Lung microvascular endothelial cell (primary cell): ENCODE results near the gene RPL13A. TPM values are rescaled to one million over a fixed set of nuclear protein-coding genes. Genes with fewer than 3 reads are reported as not detected.
"Not testable (repeated sequence)": the region's sequence is repeated elsewhere in the genome, so short reads cannot be mapped to it uniquely, and the experiment has no call there.

Source experiments
- DNase-seq, 2 donors: peaks; one replicate each; pipeline versions ENCODE4 v3.0.0 to v3.0.0-alpha.2; 2010; ENCODE audit warnings: low read depth in 2 of 2
- total RNA-seq: library from RNA; depleted of rRNA; stranded (reverse); fragments of >200 nt; gene quantifications from 2 replicates; pipeline ENCODE4 v1.2.1, GENCODE V29; 2014

RPL13A gene
- 3,685 and 3,947 TPM in 2 replicates for total RNA-seq

DNA sequence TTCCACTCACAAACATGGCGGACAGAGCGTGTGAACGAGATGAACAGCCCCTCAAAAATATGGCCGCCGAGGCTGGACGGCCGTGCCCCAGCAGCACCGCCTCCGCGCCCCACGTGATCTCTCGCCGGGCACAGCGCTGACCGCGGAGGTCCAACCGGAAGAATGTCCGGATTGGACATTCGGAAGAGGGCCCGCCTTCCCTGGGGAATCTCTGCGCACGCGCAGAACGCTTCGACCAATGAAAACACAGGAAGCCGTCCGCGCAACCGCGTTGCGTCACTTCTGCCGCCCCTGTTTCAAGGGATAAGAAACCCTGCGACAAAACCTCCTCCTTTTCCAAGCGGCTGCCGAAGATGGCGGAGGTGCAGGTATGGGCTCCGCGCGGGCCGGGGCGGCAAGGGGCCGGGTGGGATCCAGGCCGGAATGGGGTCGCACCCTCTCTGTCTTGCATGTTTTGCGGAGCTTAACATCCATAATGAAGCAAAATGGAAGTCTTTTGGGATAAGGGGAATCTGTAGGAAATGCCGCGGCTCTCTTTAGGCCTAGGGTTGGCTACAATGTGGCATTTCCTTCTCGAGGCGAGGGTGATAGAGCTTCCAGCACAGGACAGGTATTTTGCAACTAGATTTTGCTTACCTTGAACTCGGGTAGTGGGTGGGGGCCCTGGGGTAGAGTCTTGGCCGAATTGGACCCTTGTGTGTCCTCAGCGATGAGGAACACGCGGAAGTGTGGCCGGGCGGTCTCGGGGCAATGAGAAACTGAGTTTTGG is at the start of gene RPL13A:
TSS of gene RPL13A (plus strand) at position 332 of the 769 bp plus-strand sequence. CDS start at position 354, 22 bp downstream.
- DNase-seq: peak; percentile 100

DNA sequence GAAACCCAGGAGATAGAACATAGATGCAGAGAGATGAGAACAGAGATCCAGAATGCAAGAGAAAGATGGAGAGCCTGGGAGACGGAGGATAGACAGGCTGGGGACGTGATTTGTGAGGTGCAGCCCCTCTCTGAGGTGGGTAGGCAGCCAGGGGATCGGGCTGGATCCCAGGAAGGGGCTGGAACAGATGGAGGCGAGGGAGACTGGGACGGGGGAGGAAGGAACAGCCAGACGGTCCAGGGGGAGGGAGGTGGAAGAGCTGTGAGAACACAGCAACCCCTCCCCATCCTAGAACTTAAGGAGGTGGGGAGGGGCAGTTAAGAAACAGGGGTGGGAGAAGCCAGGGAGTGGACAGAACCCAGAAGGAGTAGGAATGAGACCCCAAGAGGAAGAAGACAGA is 49.1 kb upstream of the RPL13A start:
- no peak for DNase-seq

- DNase-seq: no peak
Measured at GRCh38 chr19:49439836-49440235, 47.6 kb upstream of the RPL13A start.

GRCh38 chr19:49440439-49441209 is 46.8 kb upstream of the RPL13A start:
- no peak for DNase-seq

- peak in 1 of 2 donors; percentile 20 for DNase-seq
Measured at GRCh38 chr19:49441210-49441959, 46.0 kb upstream of the RPL13A start, which contains the start of gene SLC17A7. Gene SLC17A7, minus strand, starts transcription at chr19:49441527. Its CDS starts 148 bp downstream, at chr19:49441379.

- no peak for DNase-seq
Measured at GRCh38 chr19:49441960-49442350, 45.5 kb upstream of the RPL13A start.

GRCh38 chr19:49442354-49442753 is 45.1 kb upstream of the RPL13A start:
- DNase-seq: no peak

GRCh38 chr19:49442771-49443365 is 44.5 kb upstream of the RPL13A start:
- DNase-seq: peak; percentile 83 to 91

DNA sequence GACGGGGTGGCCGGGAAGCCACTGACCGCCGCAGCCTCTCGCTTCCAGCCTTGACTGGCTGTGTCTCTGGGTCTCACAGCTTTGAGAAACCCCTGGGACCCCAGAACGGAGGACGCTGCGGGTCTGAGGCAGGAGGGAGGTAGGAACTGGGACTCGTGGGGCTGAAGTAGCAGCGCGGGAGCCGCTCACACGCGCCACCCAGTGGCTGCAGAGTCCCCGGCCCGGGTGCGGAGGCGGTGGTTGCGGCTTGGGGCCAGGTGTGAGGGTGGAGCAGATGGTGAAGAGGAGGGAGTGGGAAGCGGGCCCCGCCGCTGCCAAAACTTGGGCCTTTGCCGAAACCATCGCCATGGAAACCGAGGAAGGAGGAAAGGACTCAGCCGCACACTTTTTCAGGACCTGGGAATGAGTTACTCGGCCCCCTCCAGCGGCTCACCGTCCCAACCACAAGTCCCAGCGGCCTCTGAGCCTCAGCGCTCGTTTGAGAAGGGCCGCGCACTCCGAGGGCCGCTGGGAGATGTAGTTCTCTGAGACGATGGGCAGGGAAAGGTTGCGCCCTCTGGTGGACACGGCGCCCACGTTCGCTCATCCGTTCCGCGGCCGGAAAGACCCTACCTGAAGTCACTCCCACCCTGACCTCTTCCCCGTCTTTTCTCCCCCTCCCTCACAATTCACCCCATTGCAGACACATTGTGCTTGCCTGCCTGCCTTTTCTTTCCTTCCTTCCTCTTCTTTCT is 43.9 kb upstream of the RPL13A start:
- peak; percentile 93 to 96 for DNase-seq

- DNase-seq: not testable (repeated sequence)
Measured at GRCh38 chr19:49444100-49444700, 43.2 kb upstream of the RPL13A start.

DNA sequence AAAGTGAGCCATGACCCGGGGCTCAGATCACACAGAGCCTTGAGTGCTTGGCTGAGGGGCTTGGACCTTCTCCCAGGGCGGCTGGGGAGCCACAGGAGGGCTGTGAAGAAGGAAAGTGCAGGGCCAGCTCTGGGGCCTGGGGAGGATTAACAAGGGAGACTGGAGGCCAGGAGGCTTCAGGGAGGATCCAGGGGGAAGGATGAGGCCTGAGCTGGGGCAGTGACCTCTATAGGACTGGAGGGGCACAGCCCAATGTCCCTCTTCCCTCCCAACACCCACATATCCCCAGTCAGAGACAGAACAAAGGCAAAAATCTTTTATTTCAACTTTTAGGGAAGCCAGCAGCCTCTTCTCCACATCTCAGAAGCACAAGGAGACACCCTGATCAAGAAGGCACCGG is 41.4 kb upstream of the RPL13A start:
- DNase-seq: no peak

DNA sequence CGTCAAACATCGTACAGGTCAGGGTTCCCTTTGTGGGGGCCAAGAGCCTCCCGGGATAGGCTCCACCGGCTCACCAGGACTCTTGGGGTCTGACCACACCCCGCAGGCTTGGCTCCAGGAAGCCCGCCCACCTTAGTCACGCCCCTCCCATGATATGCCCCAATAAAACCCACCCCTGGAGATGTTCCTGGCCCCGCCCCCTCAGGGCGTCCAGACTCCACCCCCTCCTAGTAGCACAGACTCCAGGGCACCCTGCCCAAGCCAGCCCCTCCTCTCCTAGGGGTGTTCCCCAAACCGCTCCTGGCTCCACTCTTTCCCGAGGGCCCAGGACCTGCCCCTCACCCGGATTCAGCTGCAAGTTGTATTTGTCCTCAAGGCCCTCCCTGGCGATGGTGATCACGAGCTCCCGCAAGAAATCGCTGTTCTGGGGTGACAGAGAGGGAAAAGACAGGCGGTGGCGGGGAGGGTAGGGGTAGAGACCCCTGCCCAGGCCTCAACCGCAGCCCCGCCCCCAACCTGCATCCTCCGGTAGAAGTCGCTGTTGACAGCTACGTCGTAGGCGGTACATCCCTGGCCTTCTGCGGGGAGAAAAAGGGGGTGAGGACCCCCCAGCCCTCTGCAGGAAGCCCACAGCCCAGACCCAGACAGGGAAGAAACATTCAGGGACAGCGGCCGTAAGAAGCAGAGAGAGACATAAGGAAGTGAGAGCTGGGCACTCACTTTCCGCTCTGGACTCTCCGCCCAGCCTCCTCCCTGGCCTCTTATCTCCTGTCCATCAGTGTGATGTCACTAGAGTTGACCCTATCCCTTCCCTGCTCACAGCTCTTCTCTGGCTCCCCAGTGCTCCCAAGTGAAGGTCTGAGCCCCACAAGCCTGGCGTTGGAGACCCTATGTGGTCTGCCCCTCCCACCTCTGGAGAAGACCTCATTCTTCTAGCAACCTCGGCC is 39.6 kb upstream of the RPL13A start:
- no peak for DNase-seq

DNA sequence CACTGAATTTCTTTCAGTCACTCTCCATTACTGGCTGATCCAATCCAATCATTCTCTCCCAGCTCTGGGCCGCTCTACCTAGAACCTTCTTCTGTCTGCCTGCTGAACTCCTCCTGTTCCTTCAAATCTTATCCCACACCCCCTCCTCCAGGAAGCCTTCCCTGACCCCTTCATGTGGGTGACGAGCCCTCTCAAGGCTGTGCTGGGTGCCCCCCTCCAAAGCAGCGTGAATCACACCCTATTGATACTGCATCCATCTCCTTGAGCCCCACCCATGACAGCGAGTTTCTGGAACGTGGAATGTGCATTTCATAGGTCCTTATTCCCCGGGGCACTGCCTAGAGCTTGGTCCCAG is 39.0 kb upstream of the RPL13A start:
- no peak for DNase-seq

- DNase-seq: no peak
Measured at GRCh38 chr19:49450405-49450804, 37.0 kb upstream of the RPL13A start.

GRCh38 chr19:49451430-49452181 is 35.8 kb upstream of the RPL13A start, which contains the start of gene PIH1D1:
Gene PIH1D1, minus strand, starts transcription at chr19:49451814. Its CDS starts 240 bp downstream, at chr19:49451574.
- peak; percentile 99 for DNase-seq

GRCh38 chr19:49453013-49453756 is 34.2 kb upstream of the RPL13A start, which contains the start of gene ALDH16A1:
Gene ALDH16A1, plus strand, starts transcription at chr19:49453225. Its CDS starts 107 bp downstream, at chr19:49453332.
- peak; percentile 99 for DNase-seq

GRCh38 chr19:49453757-49454240 is 33.6 kb upstream of the RPL13A start:
- no peak for DNase-seq
